HepG2 (cell line): ENCODE data around the gene TBC1D16.

ENCODE experiments used
- POLR2AphosphoS5 ChIP-seq: IDR thresholded peaks from 2 replicates; pipeline ENCODE4 v1.6.1; 2012; ENCODE audit warnings: low read depth, low read length
- USF2 ChIP-seq, 2 experiments: sonication (generic) in 1 of 2; formaldehyde crosslinking in 1 of 2; IDR thresholded peaks; 2 replicates each; pipeline versions ENCODE4 v1.5.1 to v1.6.1; 2011 to 2020; ENCODE audit warnings: borderline replicate concordance in 1 of 2, low read depth in 1 of 2, low read length in 1 of 2, mild to moderate bottlenecking in 1 of 2, missing genetic modification reagents in 1 of 2, moderate library complexity in 1 of 2
- TF ChIP-seq, protein P1 (sequence below): sonication (generic); formaldehyde crosslinking; IDR thresholded peaks from 2 replicates; pipeline ENCODE4 v1.4.0; 2020; ENCODE audit warnings: missing genetic modification reagents

- TF ChIP-seq, protein P1, sequence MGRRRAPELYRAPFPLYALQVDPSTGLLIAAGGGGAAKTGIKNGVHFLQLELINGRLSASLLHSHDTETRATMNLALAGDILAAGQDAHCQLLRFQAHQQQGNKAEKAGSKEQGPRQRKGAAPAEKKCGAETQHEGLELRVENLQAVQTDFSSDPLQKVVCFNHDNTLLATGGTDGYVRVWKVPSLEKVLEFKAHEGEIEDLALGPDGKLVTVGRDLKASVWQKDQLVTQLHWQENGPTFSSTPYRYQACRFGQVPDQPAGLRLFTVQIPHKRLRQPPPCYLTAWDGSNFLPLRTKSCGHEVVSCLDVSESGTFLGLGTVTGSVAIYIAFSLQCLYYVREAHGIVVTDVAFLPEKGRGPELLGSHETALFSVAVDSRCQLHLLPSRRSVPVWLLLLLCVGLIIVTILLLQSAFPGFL (CRISPR knock-in tag): no peak
- TF ChIP-seq USF2 (IDR thresholded peaks at IDR 0.05; ENCODE audit: low read depth, low read length): no peak
- no peak for TF ChIP-seq USF2 (CRISPR knock-in tag; IDR thresholded peaks at IDR 0.05; ENCODE audit: borderline replicate concordance)
- TF ChIP-seq POLR2AphosphoS5: no peak
Measured at GRCh38 chr17:80035687-80035936, at the start of gene TBC1D16.
